NB4 (cell line): ENCODE results near the gene SNRNP40.

Source experiments
- MYC ChIP-seq: IDR thresholded peaks from 2 replicates; pipeline ENCODE4 v1.6.1; 2011; ENCODE audit warnings: low read depth, low read length
- POLR2A ChIP-seq: IDR thresholded peaks from 2 replicates; pipeline ENCODE4 v1.6.1; 2011; ENCODE audit warnings: mild to moderate bottlenecking; ENCODE audit not compliant: insufficient read length; ENCODE audit errors: extremely low read depth
- TF ChIP-seq, protein P1 (sequence below): IDR thresholded peaks from one replicate; pipeline ENCODE4 v1.5.1; 2012; ENCODE audit warnings: low read depth, low read length
- TF ChIP-seq, protein P2 (sequence below): IDR thresholded peaks from 2 replicates; pipeline ENCODE4 v1.6.1; 2011; ENCODE audit warnings: low read depth, low read length

DNA sequence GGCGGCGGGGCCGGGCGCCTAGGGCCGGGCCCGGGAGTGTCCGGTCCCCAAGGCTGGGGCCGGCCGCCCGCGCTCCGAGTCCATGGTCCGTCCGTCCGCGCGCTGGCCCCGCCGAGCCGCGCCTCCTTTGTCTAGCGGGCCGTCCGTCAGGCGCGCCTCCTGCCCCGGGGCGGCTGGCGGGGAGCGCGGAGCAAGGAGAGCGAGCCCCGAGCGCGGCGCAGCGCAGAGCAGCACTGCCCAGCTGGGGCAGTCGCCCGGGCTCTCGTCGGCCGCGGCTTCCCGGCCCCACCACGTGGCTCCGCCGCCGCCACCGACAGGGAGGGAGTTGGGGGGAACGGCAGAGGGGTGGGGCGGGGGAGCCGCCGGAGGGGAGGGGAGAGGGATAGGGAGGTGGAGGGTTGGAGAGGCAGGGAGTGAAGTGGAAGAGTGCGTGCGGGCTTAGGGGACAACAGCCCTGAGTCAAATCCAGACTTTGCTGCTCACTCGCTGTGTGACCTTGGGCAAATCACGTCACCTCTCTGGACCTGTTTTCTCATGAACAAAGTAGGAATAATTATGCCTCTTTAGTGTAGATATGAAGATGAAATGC is 56.8 kb downstream of the SNRNP40 start, which contains the start of gene NKAIN1:
- TF ChIP-seq POLR2A: no peak
- TF ChIP-seq, protein P1, sequence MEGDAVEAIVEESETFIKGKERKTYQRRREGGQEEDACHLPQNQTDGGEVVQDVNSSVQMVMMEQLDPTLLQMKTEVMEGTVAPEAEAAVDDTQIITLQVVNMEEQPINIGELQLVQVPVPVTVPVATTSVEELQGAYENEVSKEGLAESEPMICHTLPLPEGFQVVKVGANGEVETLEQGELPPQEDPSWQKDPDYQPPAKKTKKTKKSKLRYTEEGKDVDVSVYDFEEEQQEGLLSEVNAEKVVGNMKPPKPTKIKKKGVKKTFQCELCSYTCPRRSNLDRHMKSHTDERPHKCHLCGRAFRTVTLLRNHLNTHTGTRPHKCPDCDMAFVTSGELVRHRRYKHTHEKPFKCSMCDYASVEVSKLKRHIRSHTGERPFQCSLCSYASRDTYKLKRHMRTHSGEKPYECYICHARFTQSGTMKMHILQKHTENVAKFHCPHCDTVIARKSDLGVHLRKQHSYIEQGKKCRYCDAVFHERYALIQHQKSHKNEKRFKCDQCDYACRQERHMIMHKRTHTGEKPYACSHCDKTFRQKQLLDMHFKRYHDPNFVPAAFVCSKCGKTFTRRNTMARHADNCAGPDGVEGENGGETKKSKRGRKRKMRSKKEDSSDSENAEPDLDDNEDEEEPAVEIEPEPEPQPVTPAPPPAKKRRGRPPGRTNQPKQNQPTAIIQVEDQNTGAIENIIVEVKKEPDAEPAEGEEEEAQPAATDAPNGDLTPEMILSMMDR: no peak
- TF ChIP-seq, protein P2, sequence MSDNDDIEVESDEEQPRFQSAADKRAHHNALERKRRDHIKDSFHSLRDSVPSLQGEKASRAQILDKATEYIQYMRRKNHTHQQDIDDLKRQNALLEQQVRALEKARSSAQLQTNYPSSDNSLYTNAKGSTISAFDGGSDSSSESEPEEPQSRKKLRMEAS: no peak
- TF ChIP-seq MYC: no peak
